ENCODE data around the gene REPIN1.

GRCh38 chr7:150403376-150404171, 35.0 kb downstream of the REPIN1 start:
- TF ChIP-seq CTCF (IDR thresholded peaks at IDR 0.05; ENCODE audit: poor library complexity) = no peak
- TF ChIP-seq EZH2 (IDR thresholded peaks at IDR 0.05; ENCODE audit: borderline replicate concordance) = no peak
